ENCODE measurements around the gene FARP2.
"Not testable (repeated sequence)": the region's sequence is repeated elsewhere in the genome, so short reads cannot be mapped to it uniquely, and the experiment has no call there.

Gene FARP2
- long read RNA-seq, donor 1, partial matches to known transcripts = 54 of 94 reads
- long read RNA-seq, donor 1, other reads (novel, unspliced or antisense) = 38 of 94 reads
- long read RNA-seq, donor 2, full-length matches to known transcripts = 1 of 24 reads
- long read RNA-seq, donor 2, partial matches to known transcripts = 6 of 24 reads
- long read RNA-seq, donor 2, other reads (novel, unspliced or antisense) = 17 of 24 reads
- long read RNA-seq, donor 3, partial matches to known transcripts = 6 of 6 reads
- long read RNA-seq, donor 3, other reads (novel, unspliced or antisense) = 0 of 6 reads
- long read RNA-seq, donor 4, partial matches to known transcripts = 27 of 54 reads
- long read RNA-seq, donor 4, other reads (novel, unspliced or antisense) = 24 of 54 reads
- long read RNA-seq, donor 5, full-length matches to known transcripts = 2 of 8 reads
- long read RNA-seq, donor 5, partial matches to known transcripts = 6 of 8 reads
- long read RNA-seq, donor 5, other reads (novel, unspliced or antisense) = 0 of 8 reads
- long read RNA-seq, donor 6, full-length matches to known transcripts = 4 of 49 reads
- long read RNA-seq, donor 6, partial matches to known transcripts = 45 of 49 reads
- long read RNA-seq, donor 6, other reads (novel, unspliced or antisense) = 0 of 49 reads
- long read RNA-seq, donor 7, partial matches to known transcripts = 189 of 280 reads
- long read RNA-seq, donor 7, other reads (novel, unspliced or antisense) = 89 of 280 reads
- long read RNA-seq, donor 8, full-length matches to known transcripts = 3 of 65 reads
- long read RNA-seq, donor 8, partial matches to known transcripts = 52 of 65 reads
- long read RNA-seq, donor 8, other reads (novel, unspliced or antisense) = 10 of 65 reads

- peak; percentile 87 for DNase-seq
These were observed at the start of gene FARP2 for GRCh38 chr2:241355983-241356870. FARP2 (plus strand) TSS chr2:241356285; CDS start chr2:241373108, 16,823 bp downstream.

- no peak for DNase-seq
These were observed 49.0 kb upstream of the FARP2 start for GRCh38 chr2:241307055-241307454.

GRCh38 chr2:241308267-241308666 is 47.8 kb upstream of the FARP2 start:
- no peak for DNase-seq

- DNase-seq = no peak
These were observed 47.1 kb upstream of the FARP2 start for GRCh38 chr2:241308832-241309500.

- no peak for DNase-seq
These were observed 46.4 kb upstream of the FARP2 start for GRCh38 chr2:241309684-241310117.

GRCh38 chr2:241310917-241311566 is 45.0 kb upstream of the FARP2 start:
- no peak for DNase-seq

GRCh38 chr2:241312082-241312481 is 44.0 kb upstream of the FARP2 start:
- DNase-seq = no peak

- no peak for DNase-seq
These were observed 42.5 kb upstream of the FARP2 start for GRCh38 chr2:241313543-241314095.

- DNase-seq = no peak
These were observed 41.6 kb upstream of the FARP2 start for GRCh38 chr2:241314226-241315092.

- peak; percentile 99 for DNase-seq
These were observed 40.8 kb upstream of the FARP2 start, which contains the start of gene HDLBP for GRCh38 chr2:241315093-241315878. HDLBP (minus strand) TSS chr2:241315672; CDS start chr2:241266869, 48,803 bp downstream.

- DNase-seq = peak; percentile 98
These were observed 40.0 kb upstream of the FARP2 start, which contains the start of gene SEPTIN2 for GRCh38 chr2:241315879-241316631. SEPTIN2 (plus strand) TSS chr2:241315925; CDS start chr2:241324233, 8,308 bp downstream.

GRCh38 chr2:241316825-241317224 is 39.3 kb upstream of the FARP2 start:
- DNase-seq = no peak

GRCh38 chr2:241317391-241317790 is 38.7 kb upstream of the FARP2 start:
- DNase-seq = no peak

- DNase-seq = not testable (repeated sequence)
These were observed 37.3 kb upstream of the FARP2 start for GRCh38 chr2:241318830-241319229.

- no peak for DNase-seq
These were observed 35.7 kb upstream of the FARP2 start for GRCh38 chr2:241320394-241320793.

- DNase-seq = no peak
These were observed 35.1 kb upstream of the FARP2 start for GRCh38 chr2:241321033-241321432.

GRCh38 chr2:241321886-241322285 is 34.2 kb upstream of the FARP2 start:
- DNase-seq = no peak

- DNase-seq = no peak
These were observed 32.3 kb upstream of the FARP2 start for GRCh38 chr2:241323778-241324177.
